MM.1S (cell line): Measurements from ENCODE around the gene TYK2.

ENCODE experiments used
- DNase-seq: peaks from one replicate; pipeline ENCODE4 v3.0.0-alpha.2; 2015
- H2AFZ ChIP-seq: fragments of 300-600 bp; sonication (generic); 2 replicates; pipeline ENCODE4 v1.6.0; 2016; ENCODE audit warnings: antibody characterized with exemption, low read length
- H3F3A ChIP-seq: fragments of 300-600 bp; sonication (generic); 2 replicates; pipeline ENCODE4 v1.6.1; 2016; ENCODE audit warnings: mild to moderate bottlenecking, antibody characterized with exemption, low read length, moderate library complexity, mixed read lengths; ENCODE audit not compliant: insufficient read depth
- H3K27ac ChIP-seq: fragments of 300-600 bp; sonication (generic); 2 replicates; pipeline ENCODE4 v1.5.1; 2016; ENCODE audit warnings: mild to moderate bottlenecking, low read length
- H3K27me3 ChIP-seq: fragments of 300-600 bp; sonication (generic); replicated peaks from 2 replicates; pipeline ENCODE4 v1.6.0; 2016; ENCODE audit warnings: low read length; ENCODE audit not compliant: insufficient read depth
- H3K36me3 ChIP-seq: fragments of 300-600 bp; sonication (generic); replicated peaks from 2 replicates; pipeline ENCODE4 v1.6.1; 2016; ENCODE audit warnings: mild to moderate bottlenecking, low read length, mixed read lengths; ENCODE audit not compliant: insufficient read depth
- H3K4me1 ChIP-seq: fragments of 300-600 bp; sonication (generic); 2 replicates; pipeline ENCODE4 v1.6.1; 2016; ENCODE audit warnings: low read length, mixed read lengths
- H3K4me2 ChIP-seq: fragments of 300-600 bp; sonication (generic); 2 replicates; pipeline ENCODE4 v1.6.0; 2016; ENCODE audit warnings: low read depth, low read length
- H3K4me3 ChIP-seq: fragments of 300-600 bp; sonication (generic); 2 replicates; pipeline ENCODE4 v1.5.1; 2016; ENCODE audit warnings: low read length, mixed read lengths
- H3K79me2 ChIP-seq: fragments of 300-600 bp; sonication (generic); 2 replicates; pipeline ENCODE4 v1.6.1; 2016; ENCODE audit warnings: mixed run types, low read length, mixed read lengths
- H3K9ac ChIP-seq: fragments of 300-600 bp; sonication (generic); 2 replicates; pipeline ENCODE4 v1.6.1; 2016; ENCODE audit warnings: low read length, mixed read lengths
- H3K9me2 ChIP-seq: fragments of 300-600 bp; sonication (generic); replicated peaks from 2 replicates; pipeline ENCODE4 v1.6.1; 2016; ENCODE audit warnings: mild to moderate bottlenecking, low read length, mixed read lengths; ENCODE audit not compliant: insufficient read depth
- H3K9me3 ChIP-seq: fragments of 300-600 bp; sonication (generic); replicated peaks from 2 replicates; pipeline ENCODE4 v1.6.1; 2016; ENCODE audit warnings: mild to moderate bottlenecking, low read length, mixed read lengths; ENCODE audit not compliant: insufficient read depth
- H4K20me1 ChIP-seq: fragments of 300-600 bp; sonication (generic); 2 replicates; pipeline ENCODE4 v1.6.1; 2016; ENCODE audit warnings: mild to moderate bottlenecking, low read length, moderate library complexity, mixed read lengths; ENCODE audit not compliant: insufficient read depth
- EZH2 ChIP-seq: fragments of 300-600 bp; sonication (generic); optimal IDR thresholded peaks from 2 replicates; pipeline ENCODE3; 2017; ENCODE audit warnings: low read depth, mild to moderate bottlenecking, antibody characterized with exemption, low read length, mixed read lengths
- EZH2phosphoT487 ChIP-seq: fragments of 300-600 bp; sonication (generic); IDR thresholded peaks from 2 replicates; pipeline ENCODE4 v1.6.1; 2018; ENCODE audit warnings: antibody characterized with exemption, low read length
- TF ChIP-seq, protein P1 (sequence below): fragments of 300-600 bp; sonication (generic); IDR thresholded peaks from 2 replicates; pipeline ENCODE4 v1.5.1; 2016; ENCODE audit warnings: antibody characterized with exemption, low read length, mixed read lengths

TYK2 gene

DNA sequence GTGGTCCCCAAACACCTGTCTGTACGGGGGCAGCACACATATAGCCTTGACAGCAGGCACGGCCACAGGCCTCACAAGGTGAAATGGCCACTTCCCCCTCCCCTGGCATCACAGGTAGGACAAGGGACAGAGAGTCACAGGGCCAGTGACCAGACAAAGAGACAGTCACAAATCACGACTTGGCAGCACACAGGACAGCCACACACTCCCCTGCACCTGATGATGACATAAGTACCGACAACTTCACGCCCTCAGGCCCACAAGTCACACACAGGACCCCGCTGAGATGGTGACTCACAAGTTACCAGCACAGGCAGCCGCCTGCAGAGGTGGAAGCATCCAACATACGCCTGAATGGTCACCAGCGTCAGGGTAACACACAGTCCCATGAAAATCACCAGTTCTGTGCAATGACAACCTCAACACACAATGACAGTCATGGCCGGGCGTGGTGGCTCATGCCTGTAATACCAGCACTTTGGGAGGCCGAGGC is 16.5 kb downstream of the TYK2 start:
- no peaks in the 10 kb centered on the region for H3K27me3 ChIP-seq
- no peaks in the 10 kb centered on the region for H3F3A ChIP-seq
- no peaks in the 10 kb centered on the region for H3K9me2 ChIP-seq
- H3K36me3 ChIP-seq: no peaks in the 10 kb centered on the region
- H3K9ac ChIP-seq: no peak overlapping the region
- TF ChIP-seq EZH2phosphoT487 (no peak), EZH2 (no peak)
- TF ChIP-seq, protein P1, sequence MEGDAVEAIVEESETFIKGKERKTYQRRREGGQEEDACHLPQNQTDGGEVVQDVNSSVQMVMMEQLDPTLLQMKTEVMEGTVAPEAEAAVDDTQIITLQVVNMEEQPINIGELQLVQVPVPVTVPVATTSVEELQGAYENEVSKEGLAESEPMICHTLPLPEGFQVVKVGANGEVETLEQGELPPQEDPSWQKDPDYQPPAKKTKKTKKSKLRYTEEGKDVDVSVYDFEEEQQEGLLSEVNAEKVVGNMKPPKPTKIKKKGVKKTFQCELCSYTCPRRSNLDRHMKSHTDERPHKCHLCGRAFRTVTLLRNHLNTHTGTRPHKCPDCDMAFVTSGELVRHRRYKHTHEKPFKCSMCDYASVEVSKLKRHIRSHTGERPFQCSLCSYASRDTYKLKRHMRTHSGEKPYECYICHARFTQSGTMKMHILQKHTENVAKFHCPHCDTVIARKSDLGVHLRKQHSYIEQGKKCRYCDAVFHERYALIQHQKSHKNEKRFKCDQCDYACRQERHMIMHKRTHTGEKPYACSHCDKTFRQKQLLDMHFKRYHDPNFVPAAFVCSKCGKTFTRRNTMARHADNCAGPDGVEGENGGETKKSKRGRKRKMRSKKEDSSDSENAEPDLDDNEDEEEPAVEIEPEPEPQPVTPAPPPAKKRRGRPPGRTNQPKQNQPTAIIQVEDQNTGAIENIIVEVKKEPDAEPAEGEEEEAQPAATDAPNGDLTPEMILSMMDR: no peak
- H3K4me3 ChIP-seq: no peak overlapping the region
- no peak overlapping the region for H2AFZ ChIP-seq
- no peak overlapping the region for H3K4me2 ChIP-seq
- DNase-seq: no peak
- no peaks in the 10 kb centered on the region for H3K9me3 ChIP-seq
- no peaks in the 10 kb centered on the region for H3K79me2 ChIP-seq
- no peaks in the 10 kb centered on the region for H3K4me1 ChIP-seq
- no peaks in the 10 kb centered on the region for H4K20me1 ChIP-seq
- H3K27ac ChIP-seq: no peak overlapping the region

DNA sequence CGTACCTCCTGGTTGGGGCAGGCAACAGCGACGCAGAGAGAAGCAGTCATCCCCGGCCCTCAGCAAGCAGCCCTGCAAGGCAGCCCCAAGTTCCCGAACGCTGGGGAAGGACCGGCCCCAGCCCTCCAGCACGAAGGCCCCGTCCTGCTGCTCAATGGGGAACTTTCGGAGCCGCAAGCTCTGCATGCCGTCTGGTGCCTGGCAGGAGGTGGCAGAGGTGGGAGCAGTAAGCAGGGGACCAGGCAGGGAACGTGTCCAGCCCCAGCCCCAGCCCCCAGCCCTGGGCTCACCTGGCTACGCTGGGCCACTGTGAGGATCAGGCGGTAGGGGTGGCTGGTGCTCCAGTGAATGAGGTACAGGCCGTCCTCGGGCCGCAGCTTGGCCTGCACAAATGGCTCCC is 18.1 kb downstream of the TYK2 start:
- no peaks in the 10 kb centered on the region for H3K4me1 ChIP-seq
- H3K79me2 ChIP-seq: no peaks in the 10 kb centered on the region
- no peak overlapping the region for H3K27ac ChIP-seq
- H3K9ac ChIP-seq: no peak overlapping the region
- no peaks in the 10 kb centered on the region for H4K20me1 ChIP-seq
- H3K9me3 ChIP-seq: no peaks in the 10 kb centered on the region
- no peaks in the 10 kb centered on the region for H3K9me2 ChIP-seq
- H3K27me3 ChIP-seq: no peaks in the 10 kb centered on the region
- H3F3A ChIP-seq: 0 out of 2 replicates have a peak, but pooled peaks cover 3% of the 10 kb centered on the region
- TF ChIP-seq EZH2phosphoT487 (no peak), EZH2 (no peak)
- TF ChIP-seq, protein P1: no peak
- DNase-seq: no peak
- no peak overlapping the region for H3K4me3 ChIP-seq
- H3K4me2 ChIP-seq: no peak overlapping the region
- H3K36me3 ChIP-seq: no peaks in the 10 kb centered on the region
- H2AFZ ChIP-seq: no peak overlapping the region

DNA sequence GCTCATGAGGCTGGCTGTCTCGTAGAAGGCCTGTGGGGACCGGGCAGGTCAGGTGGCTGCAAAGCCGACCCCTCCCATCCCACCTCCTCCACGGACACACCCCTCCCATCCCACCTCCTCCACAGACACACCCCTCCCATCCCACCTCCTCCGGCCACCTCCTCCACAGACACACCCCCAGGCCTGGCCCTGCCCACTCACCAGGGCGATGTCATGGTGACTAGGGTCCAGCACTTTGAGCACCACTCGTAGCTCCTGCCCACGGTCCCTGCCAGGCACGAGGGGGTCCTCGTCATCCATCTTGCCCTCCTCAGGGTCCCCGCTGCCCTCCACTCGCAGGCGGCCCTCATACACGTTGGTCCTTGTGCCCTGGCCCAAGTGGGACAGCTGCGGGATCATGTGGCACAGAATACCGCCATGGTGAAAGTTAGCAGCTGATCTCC is 18.8 kb downstream of the TYK2 start:
- TF ChIP-seq, protein P1: no peak
- TF ChIP-seq EZH2phosphoT487 (no peak), EZH2 (no peak)
- Histone ChIP-seq H4K20me1 (no peaks in the 10 kb centered on the region), H3K36me3 (no peaks in the 10 kb centered on the region)

More for the DNA sequence above, 18.8 kb downstream of the TYK2 start:
- Histone ChIP-seq H3K9ac (no peak overlapping the region), H3K9me3 (no peaks in the 10 kb centered on the region), H3K4me1 (no peaks in the 10 kb centered on the region), H3K9me2 (no peaks in the 10 kb centered on the region), H2AFZ (no peak overlapping the region), H3K27me3 (no peaks in the 10 kb centered on the region), H3K27ac (no peak overlapping the region), H3K4me2 (no peak overlapping the region), H3F3A (0 out of 2 replicates have a peak, but pooled peaks cover 3% of the 10 kb centered on the region), H3K79me2 (no peaks in the 10 kb centered on the region), H3K4me3 (no peak overlapping the region)
- DNase-seq: no peak
